Subcutaneous adipose tissue (tissue), 4 donors: Measurements from ENCODE around the gene SPNS2. TPM values are rescaled to one million over a fixed set of nuclear protein-coding genes. Genes with fewer than 3 reads are reported as not detected.

Source experiments
- total RNA-seq, 4 donors: library from RNA; depleted of rRNA; stranded (reverse); fragments of >200 nt; gene quantifications; one replicate each; pipeline ENCODE4 v1.1.0, GENCODE V29; 2016
- TF ChIP-seq, protein P1 (sequence below): fragments of 450-650 bp; IDR thresholded peaks from one replicate; pipeline ENCODE4 v1.5.1; 2016; ENCODE audit warnings: low read depth, mild to moderate bottlenecking, control low read depth, antibody characterized with exemption, moderate library complexity

Gene SPNS2
- total RNA-seq, 4 donors from 2014 or later, result 3.2 to 31.8 (median 13.4) TPM

DNA sequence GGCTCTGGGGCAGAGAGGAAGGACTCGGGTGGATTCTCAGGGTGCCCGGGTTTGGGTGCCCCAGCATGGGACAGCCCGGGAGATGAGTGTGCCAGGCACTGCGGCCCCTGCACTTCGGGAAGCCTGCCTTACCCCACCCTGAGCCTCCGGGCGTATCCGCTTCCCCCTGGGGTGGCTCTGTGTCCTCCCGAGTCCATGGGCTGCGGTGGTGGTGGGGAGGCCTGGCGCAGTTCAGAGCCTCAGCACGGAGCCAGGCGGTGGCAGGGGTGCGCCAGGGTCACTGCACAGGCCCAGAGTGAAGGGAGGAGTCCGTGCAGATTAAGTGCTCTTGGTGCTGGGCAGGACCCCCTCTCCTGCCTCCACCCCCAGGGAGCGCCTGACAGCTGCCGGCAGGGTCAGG is 35.8 kb downstream of the SPNS2 start:
- TF ChIP-seq, protein P1, sequence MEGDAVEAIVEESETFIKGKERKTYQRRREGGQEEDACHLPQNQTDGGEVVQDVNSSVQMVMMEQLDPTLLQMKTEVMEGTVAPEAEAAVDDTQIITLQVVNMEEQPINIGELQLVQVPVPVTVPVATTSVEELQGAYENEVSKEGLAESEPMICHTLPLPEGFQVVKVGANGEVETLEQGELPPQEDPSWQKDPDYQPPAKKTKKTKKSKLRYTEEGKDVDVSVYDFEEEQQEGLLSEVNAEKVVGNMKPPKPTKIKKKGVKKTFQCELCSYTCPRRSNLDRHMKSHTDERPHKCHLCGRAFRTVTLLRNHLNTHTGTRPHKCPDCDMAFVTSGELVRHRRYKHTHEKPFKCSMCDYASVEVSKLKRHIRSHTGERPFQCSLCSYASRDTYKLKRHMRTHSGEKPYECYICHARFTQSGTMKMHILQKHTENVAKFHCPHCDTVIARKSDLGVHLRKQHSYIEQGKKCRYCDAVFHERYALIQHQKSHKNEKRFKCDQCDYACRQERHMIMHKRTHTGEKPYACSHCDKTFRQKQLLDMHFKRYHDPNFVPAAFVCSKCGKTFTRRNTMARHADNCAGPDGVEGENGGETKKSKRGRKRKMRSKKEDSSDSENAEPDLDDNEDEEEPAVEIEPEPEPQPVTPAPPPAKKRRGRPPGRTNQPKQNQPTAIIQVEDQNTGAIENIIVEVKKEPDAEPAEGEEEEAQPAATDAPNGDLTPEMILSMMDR, result no peak

DNA sequence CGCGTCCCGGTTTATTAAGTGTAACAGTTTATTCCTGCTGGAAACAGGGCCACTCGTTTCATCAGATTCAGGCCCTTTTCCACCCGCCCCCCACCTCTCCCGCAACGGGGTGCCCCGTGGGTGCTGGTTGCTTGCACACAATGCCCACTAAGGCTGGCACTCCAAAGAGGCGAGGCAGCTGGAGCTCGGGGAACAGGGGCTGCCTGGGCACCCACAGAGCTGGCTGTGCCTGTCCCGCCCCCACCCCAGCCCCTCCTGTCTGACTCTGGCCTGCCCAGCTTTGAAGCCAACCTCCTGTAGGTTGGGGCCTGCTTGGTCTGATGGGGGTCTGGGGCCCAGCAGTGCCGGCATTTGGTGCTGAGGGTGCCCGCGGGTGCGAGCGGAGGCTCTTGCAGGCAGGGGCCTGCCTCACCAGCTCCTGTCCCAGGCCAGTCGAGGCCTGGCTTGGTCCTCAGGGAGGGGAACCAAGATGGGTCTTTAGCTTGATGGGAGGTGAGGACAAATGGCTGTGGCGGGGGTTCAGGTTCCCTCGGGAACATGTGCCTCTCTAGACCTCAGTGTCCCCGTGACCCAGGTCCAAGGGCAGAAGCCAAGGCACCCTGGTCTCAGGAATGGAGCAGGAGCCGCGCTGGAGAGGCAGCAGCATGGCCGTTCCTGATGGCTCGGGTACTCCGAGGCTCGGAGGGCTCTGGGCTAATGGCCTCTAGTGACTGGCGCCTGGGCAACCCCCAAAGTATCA is 36.4 kb downstream of the SPNS2 start:
- TF ChIP-seq, protein P1, result no peak

DNA sequence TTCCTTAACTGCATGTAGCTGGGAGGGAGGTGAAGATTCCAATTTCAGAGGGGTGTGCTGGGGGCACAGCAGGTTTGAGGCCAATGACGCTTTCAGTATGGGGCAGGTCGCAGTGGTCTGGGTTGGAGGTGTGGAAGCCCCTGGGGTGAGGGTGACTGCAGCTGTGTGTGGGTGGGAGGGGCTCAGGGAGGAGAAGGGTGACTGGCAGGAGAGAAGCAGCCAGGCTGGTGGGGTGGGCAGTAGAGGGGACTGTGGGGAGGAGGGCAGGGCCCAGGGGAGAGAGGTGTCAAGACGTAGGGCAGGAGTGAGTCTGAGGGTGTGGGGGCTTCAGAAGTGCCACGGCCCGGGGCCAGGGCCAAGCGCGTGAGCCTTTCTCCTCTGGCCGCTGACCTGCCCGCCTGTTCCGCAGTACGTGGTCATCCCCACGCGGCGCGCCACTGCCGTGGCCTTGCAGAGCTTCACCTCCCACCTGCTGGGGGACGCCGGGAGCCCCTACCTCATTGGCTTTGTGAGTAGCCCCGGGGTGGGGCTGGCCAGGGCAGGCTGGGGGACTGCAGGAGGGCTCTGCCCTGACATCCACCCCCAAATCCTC is 37.1 kb downstream of the SPNS2 start:
- TF ChIP-seq, protein P1, result no peak

DNA sequence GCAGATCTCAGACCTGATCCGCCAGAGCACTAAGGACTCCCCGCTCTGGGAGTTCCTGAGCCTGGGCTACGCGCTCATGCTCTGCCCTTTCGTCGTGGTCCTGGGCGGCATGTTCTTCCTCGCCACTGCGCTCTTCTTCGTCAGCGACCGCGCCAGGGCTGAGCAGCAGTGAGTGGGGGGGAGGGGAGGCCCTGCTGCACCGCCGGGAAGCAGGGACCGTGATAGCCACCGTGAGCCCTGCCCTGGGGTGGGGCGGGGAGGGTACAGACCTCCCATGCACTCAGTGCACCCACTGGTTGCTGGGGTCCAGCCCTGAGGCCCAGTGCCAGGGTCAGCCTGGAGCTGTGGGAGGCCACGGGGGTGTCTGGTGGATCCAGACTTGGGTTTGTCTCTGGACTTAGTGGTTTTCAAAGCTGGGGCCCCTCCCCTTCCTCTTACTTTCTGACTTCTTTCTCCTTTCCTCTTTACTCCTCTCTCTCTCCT is 37.6 kb downstream of the SPNS2 start:
- TF ChIP-seq, protein P1, result no peak

DNA sequence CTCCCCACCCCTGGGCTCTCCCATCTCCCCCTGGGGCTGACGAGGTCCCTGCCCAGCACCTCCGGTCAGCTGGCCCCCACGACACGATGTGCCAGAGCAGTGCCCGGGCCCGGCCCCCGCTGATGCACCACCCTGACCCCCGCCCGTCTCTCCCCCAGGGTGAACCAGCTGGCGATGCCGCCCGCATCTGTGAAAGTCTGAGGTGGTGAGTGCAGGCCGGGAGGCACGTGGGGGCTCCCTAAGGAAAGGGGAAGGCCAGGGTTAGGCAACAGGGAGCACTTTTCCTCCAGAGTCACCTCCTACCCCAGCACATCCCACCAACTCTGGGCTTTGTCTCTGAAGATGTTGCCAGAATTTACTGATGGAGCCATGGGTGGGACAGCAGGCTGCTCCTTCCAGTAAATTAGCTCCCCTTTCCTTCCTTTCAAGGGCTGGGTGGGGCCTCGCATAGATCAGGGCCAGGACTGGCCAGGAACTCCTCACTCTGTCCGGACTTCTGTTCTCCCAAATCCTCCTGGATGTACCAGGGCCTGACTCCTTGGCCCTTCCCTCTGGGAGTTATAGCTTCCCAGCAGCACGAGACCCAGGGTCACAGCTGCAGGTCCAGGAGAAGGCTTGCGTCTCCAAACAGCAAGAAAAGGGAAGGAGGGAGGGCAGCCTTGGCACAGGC is 38.2 kb downstream of the SPNS2 start:
- TF ChIP-seq, protein P1, result no peak

DNA sequence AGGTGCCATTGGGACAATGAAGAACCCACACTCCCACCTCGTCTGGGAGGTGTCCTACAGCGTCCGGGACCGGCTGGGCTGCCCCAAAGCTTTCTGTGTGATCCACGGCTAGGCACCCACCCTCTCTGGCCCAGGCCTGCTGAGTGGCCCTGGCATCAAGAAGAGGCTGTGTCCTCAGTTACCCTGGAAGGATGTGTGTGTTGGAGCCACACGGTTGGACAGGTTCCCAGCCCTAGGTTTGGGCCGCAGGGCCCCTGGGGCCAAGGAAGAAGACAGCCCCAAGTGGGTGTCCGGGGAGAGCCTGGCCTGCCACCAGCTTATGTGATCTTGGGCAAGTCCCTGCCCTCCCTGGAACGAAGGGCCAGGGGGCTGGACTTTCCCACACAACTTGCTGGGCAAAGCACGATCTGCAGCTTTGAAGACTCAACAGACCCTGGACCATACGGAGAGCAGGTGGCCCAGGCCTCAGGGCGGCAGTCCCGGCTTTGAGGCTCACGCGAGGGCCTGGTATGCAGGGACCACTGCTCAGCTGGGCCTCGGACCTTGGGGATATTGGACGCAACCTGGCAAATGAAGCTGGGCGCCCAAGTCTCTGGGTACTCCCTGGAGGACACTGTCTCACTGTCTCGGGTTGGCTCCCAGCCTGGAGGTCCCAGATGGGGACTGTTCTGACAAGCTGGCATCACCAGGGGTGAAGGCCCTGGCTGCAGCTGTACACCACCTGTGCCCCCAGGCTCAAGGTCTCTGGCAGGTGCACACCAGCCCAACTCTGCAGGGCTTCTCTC is 39.0 kb downstream of the SPNS2 start:
- TF ChIP-seq, protein P1, result no peak
